GM19240 (cell line): ENCODE results near the gene NACAD.

Experiments used
- DNase-seq: peaks from one replicate; pipeline ENCODE4 v3.0.0; 2011; ENCODE audit warnings: low spot score; ENCODE audit not compliant: insufficient read length

NACAD gene

DNA sequence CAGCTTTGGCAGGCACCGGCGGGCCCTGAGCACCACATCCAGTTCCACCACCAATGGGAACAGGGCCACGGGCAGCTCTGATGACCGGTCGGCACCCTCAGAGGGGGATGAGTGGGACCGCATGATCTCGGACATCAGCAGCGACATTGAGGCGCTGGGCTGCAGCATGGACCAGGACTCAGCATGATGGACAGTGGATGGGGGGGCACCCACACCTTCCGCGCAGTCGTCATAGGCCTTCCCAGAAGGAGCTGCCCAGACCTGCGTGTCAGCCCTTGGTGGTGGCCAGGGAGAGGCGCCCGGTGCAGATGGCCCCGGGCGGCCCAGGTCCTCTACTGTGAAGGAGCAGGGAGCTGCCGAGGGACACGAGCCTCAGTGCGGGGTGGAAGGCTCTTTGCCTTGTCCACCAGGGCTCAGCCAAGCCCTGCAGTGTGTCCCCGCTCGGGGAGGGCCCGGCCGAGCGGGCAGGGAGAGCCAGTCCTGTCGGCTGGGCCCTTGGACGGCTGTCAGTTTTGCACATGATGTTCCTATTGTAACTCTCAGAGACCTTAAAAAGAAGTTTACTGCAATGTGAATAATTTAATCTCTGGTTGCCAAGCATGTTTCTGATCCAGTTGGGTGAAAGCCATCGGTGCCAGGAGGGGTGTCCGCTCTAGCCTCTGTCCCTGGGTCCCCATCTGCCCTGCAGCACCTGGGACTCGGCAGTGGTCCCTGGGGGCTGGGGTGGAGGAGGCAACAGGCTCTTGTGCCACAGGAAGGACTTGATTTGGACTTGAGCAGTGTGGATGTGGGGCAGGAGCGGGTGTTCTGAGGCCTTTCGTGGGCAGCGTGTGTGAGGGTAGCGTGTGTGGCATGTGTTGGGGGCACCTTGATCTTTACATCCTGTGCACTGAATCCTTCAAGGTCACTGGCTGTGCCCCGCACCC lies 12.6 kb downstream of the NACAD start:
- no peak for DNase-seq

- DNase-seq = no peak
Measured at GRCh38 chr7:45075355-45075644, 13.5 kb downstream of the NACAD start.

DNA sequence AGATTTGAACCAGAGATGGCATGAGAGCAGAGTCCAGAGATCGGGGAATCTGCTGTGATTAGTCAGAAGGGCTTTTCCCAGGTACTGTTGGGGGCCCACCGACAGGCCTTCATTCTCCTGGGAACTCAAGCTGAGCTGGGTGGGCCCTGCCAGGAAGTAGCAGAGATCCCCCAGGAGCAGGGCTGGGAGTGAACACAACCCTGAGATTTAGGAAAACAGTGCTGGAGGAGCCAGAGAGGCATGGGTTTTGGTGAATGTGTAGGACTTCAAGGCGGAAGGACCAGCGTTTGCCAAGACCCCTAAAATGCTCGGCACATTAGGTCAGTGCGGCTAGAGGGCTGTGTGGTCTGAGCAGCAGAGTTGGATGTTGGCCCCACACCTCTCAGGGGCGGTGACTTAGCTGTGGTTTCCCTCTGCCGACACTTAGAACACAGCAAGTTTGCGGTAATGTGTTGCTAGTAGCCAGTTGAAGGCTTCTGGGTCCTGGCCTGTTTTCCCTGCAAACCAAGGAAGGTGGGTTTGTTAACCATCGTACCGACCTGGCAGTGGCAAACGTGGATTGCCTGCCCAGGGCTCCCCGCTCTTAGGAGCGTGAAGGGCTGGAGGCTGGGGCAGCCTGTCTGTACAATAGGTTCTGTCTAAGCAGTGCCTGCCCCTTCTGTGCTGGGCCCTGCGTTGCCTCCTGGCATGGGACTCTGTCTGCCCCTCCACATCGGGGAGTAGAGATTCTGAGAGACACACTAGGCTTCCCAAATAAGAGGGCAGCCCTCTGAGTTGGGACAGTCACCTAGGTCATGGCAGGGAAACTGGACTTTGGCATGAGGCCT lies 14.0 kb downstream of the NACAD start:
- no peak for DNase-seq

DNA sequence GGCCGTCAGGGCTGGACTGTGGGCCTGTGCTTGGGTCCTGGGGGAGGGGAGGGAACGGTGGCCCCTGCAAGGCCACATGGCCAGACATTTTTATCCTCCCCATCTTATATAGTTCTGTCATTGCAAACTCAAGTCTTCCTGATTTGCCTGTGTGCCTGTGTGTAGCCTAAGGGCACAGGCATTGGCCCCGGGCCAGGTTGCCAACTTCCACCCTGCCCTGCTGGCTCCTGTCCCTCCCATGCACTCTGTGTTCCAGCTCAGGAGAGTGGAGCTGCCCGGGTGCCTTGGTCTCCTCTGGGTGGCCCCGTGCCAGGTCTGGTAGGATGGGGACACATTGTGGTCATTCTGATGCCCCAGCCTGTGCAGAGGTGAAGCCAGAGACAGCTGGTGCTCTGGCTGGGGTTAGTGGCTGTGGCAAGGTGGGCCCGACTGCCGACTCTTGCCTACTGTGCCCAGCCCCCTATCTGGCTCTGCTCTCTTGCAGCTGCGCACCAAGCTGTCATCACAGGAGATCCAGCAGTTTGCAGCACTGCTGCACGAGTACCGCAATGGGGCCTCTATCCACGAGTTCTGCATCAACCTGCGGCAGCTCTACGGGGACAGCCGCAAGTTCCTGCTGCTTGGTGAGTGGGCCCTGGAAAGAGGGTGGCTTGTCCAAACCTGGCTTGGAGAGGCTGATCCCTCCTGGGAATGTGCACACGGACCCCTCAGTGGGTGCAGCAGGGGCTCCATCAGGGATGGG lies 14.8 kb downstream of the NACAD start:
- DNase-seq = no peak

DNA sequence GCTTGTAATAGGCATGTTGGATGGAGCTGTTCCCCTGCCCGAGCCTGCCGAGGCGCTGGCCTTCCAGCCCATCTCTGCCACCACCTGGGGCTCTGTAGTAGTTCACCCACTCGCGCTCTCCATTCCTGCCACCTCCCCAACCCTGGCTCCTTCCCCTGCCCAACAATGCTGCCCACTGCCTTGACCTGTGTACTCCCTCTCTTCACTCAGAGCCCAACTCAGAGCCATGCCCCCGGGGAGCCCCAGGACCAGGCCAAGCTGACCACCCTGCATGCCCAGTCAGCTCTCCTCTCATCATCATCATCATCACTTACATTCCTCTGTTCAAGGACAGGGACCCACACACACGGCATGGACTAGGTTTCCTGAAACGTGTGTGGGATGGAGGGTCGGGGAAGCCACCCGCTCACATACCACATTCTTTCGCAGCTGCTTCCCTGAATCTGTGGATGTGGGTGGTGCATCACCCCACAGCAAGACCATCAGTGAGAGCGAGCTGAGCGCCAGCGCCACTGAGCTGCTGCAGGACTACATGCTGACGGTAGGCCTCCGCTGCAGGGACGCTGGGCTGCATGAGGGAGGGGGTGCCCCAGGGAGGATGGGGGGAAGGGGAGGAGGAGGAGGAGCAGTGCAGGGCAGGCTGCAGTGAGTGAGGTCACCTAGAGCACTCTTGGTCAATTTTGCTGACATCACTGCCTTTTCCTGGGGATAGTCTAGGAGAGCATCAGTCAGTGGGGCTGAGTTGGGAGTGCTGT lies 15.6 kb downstream of the NACAD start:
- no peak for DNase-seq

GRCh38 chr7:45072131-45073030 lies 16.4 kb downstream of the NACAD start:
- no peak for DNase-seq

- DNase-seq = no peak
Measured at GRCh38 chr7:45071528-45071927, 17.2 kb downstream of the NACAD start.

DNA sequence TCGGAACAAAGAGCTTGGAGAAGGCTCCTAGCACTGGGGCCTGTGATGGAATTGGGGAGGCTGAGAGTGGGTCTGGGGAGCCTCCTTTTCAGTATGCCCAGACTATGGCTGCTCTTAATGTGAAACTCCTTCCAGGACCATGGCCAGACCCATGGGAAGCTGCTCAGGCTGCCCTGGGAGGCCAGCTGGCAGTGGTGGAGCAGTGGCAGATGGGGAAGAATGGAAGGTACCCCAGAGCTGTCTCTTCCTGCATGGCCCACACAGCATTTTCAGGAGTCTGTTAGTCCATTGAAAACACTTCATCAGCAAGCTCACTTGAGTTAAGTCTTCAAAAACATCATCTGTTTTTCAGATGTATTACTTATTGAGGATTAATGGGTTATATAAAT lies 18.5 kb downstream of the NACAD start:
- no peak for DNase-seq

- no peak for DNase-seq
Measured at GRCh38 chr7:45069444-45070253, 19.1 kb downstream of the NACAD start.

DNA sequence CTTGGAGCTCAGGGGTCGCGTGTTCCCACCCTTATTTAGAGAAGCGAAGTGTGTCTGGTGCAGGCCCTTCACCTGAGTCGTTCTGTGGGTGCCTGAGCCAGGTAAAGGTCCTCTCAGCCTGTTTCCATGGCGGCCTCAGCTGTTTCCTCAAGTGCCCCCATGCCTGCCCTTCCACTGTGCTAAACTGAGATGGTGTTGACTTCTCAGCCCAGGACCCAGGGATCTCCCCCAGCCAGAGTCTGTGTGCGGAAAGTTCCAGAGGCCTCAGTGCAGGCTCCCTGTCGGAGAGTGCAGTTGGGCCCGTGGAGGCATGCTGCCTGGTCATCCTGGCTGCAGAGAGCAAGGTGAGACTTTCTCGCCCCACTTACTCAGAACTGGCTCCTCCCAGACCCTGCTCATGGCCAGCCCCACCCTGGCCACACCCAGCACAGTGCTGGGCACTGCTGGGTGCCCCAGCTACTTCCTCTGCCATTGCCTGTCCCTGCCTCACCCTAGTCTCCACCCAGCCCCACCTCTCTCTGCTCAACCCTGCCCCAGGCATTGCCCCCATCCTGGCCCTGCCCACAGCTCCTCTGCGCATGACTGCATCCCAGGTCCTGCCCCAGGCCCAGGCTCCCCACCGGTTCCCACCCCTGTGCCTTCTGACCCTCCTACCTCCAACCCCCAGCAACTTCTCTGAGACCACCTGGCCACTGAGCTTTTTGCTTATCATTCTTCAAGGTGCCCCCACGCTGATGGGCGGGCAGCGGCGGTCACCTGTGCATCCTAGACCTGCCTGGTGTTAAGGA lies 20.3 kb downstream of the NACAD start:
- no peak for DNase-seq

- no peak for DNase-seq
Measured at GRCh38 chr7:45067582-45067981, 21.2 kb downstream of the NACAD start.

DNA sequence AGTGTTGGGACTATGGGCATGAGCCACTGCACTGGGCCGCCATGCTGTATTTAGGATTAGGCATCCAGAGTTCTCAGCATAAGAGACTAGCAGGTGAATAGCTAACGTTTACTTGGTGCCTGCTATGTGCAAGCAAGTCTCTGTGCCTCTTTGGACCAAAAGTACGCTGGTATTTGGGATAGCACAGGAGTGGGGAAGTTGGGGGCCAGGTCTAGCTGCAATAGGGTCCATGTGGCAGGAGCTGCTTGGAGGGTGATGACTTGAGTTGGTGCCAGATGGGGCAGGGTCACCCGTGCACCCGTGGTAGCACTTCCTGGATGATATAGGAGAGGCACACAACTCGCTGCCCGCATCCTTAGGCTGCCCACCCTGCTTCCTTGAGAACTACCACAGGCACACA lies 22.4 kb downstream of the NACAD start:
- no peak for DNase-seq

DNA sequence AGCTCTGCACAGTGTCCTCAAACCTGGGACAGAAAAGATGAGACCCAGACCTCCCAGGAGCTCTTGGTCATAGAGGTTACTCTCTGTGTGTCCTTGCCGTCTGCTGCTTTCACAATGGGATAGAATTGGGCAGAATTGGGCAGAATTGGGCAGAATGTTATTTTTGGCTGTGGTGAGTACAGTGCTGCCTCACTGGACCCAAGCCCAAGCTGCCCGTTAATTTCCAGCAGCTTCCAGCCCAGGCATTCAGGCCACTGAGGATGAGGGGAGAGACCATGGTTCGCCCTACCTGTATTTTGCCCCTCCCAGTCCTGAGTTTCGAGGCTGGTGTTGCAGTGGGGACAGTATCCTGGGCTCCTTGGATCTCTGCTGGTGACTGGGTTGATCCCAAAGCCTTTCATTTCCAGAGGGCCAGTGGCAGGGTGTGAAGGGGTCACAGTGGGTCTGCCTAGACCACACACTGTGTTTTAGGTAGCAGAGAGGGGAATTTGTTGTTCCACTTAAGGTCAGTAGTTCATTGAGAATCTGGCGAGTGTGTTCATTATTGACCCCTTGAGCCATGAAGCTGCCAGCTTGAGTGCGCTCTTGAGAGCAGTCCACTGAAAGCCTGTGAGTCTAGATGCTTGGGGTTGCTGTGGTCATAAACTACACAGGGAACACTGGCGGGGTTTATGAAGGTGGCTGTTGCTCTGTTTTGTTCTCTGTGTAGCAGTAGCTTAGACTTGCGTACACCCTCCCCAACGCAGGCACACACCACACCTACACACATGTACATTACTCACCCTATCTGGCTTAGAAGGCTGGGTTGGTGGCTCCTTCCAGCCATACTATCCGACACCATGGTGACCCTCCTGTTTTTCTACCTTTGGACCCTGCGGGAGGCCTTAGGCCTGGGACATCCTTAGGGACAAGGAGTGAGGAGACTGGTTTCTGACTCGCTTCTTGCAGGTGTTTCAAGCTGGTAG lies 23.5 kb downstream of the NACAD start:
- DNase-seq = no peak

DNA sequence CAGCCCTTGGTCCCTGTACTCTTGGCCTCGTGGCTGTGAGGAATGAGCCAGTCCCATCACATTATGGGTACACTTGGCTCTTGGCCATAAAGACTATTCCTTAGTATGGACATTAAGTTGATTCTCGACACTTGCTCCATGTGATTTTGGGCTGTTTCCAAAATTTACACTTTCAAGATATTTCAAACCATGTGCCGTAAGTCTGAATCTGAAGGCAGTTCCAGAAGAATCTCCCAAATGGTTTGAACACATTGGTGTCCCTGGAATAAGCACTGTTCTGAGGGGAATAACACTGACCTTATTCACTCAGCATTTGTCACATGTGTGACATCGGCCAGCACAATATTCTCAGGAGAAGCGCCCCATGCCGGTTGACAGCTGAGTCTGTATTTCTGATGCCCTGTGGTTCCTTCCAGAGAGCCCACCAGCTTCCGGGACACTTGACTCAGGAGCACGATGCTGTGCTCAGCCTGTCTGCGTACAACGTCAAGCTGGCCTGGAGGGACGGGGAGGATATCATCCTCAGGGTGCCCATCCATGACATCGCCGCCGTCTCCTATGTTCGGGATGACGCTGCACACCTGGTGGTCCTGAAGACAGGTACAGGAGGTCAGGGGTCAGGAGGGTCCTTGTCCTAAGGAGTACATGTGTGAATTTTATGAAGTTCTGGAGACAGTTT lies 24.6 kb downstream of the NACAD start:
- DNase-seq = no peak

DNA sequence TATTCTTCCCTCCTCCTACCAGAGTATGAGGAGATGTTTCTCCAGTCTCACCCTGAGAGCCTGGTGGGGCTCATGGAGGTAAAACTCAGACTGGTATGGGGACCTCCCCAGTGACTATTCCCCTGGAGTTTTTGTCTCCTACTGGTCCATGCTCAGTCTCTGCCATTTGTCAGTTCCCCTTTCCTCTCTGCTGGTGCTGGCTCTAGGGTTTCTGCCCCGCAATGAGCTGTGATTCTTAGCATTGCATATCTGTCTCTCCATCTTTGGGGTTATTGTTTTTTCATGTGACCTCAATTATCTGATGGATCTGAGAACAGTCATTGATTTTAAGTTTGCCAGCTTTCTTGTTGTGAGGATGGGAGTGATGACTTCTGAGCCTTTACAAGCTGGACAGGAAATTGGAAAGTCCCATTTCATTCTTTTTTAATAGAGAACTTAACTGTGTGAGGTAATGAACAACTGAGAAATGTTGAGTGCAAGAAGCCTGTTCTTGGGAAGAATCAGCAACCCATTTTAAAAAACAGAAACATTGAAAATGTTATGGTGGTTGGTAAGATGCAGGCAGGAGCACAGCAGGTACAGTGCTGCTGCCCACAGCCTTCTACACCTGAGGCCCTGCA lies 26.9 kb downstream of the NACAD start:
- no peak for DNase-seq

GRCh38 chr7:45061352-45061751 lies 27.4 kb downstream of the NACAD start:
- DNase-seq = no peak
